Brain microvascular endothelial cell (primary cell): ENCODE results near the gene ZC3H10.
"Not testable (repeated sequence)": the region's sequence is repeated elsewhere in the genome, so short reads cannot be mapped to it uniquely, and the experiment has no call there.

Experiments used
- DNase-seq: peaks from one replicate; pipeline ENCODE4 v3.0.0-alpha.2; 2020
- H3K27ac ChIP-seq: fragments of 250-450 bp; sonication (Bioruptor Pico); 2 replicates; pipeline ENCODE4 v1.5.1; 2020; ENCODE audit warnings: mild to moderate bottlenecking, moderate library complexity
- H3K27me3 ChIP-seq: fragments of 250-450 bp; sonication (Bioruptor Pico); replicated peaks from 2 replicates; pipeline ENCODE4 v1.5.1; 2020; ENCODE audit warnings: mild to moderate bottlenecking
- H3K36me3 ChIP-seq: fragments of 250-450 bp; sonication (Bioruptor Pico); replicated peaks from 2 replicates; pipeline ENCODE4 v1.5.1; 2020; ENCODE audit warnings: mild to moderate bottlenecking
- H3K4me3 ChIP-seq: 2 replicates; pipeline ENCODE4 v1.5.1; 2011; ENCODE audit warnings: low read depth, mild to moderate bottlenecking, control low read depth, low read length, moderate library complexity
- CTCF ChIP-seq: IDR thresholded peaks from 2 replicates; pipeline ENCODE4 v1.5.1; 2011; ENCODE audit warnings: low read depth, mild to moderate bottlenecking, moderate library complexity, low read length, control low read depth, inconsistent platforms; ENCODE audit errors: missing control alignments
- in situ Hi-C: cut with HindIII; loops from 2 replicates; pipeline ENCODE4 v1.10.0; 2017; ENCODE audit warnings: low sequenced_read_pairs, low pct_ligation_motif_present

The ZC3H10 gene

GRCh38 chr12:56153678-56154065 is 35.6 kb downstream of the ZC3H10 start:
- Histone ChIP-seq H3K27me3 (no peaks in the 10 kb centered on the region), H3K27ac (no peak overlapping the region), H3K4me3 (no peak overlapping the region), H3K36me3 (no peaks in the 10 kb centered on the region)
- in situ Hi-C loops = no loop called here
- no peak for TF ChIP-seq CTCF
- no peak for DNase-seq

- Histone ChIP-seq H3K4me3 (no peak overlapping the region), H3K27me3 (no peaks in the 10 kb centered on the region), H3K36me3 (peaks cover 5% of the 10 kb centered on the region), H3K27ac (no peak overlapping the region)
- no peak for DNase-seq
- TF ChIP-seq CTCF = no peak
- in situ Hi-C loops = no loop called here
These were observed 36.2 kb downstream of the ZC3H10 start for GRCh38 chr12:56154246-56154771.

GRCh38 chr12:56154818-56155217 is 36.8 kb downstream of the ZC3H10 start:
- no peak overlapping the region for H3K4me3 ChIP-seq
- no peaks in the 10 kb centered on the region for H3K27me3 ChIP-seq
- no peak for DNase-seq
- no peak for TF ChIP-seq CTCF
- no peak overlapping the region for H3K27ac ChIP-seq
- in situ Hi-C loops = no loop called here
- H3K36me3 ChIP-seq = peaks cover 10% of the 10 kb centered on the region

- no peak for DNase-seq
- H3K27me3 ChIP-seq = no peaks in the 10 kb centered on the region
- H3K4me3 ChIP-seq = no peak overlapping the region
- in situ Hi-C loops = no loop called here
- no peak overlapping the region for H3K27ac ChIP-seq
- H3K36me3 ChIP-seq = peaks cover 15% of the 10 kb centered on the region
- TF ChIP-seq CTCF = no peak
These were observed 37.3 kb downstream of the ZC3H10 start for GRCh38 chr12:56155256-56155845.

- DNase-seq, in situ Hi-C loops, H3K27me3 ChIP-seq: not testable (repeated sequence)
- peaks cover 28% of the 10 kb centered on the region for H3K36me3 ChIP-seq
- peak overlapping the region; percentile 99 for H3K4me3 ChIP-seq
- H3K27ac ChIP-seq = peak overlapping the region; percentile 22
These were observed 38.6 kb downstream of the ZC3H10 start for GRCh38 chr12:56156464-56157200.

- peak overlapping the region; percentile 22 for H3K27ac ChIP-seq
- peaks cover 35% of the 10 kb centered on the region for H3K36me3 ChIP-seq
- H3K27me3 ChIP-seq = no peaks in the 10 kb centered on the region
- DNase-seq = peak; percentile 86
- in situ Hi-C loops = no loop called here
- peak; percentile 84 for TF ChIP-seq CTCF
- peak overlapping the region; percentile 99 for H3K4me3 ChIP-seq
These were observed 39.3 kb downstream of the ZC3H10 start for GRCh38 chr12:56157201-56158028.
